ENCODE data around the gene WNT8B.

GRCh38 chr10:100506596-100507356 is 44.0 kb downstream of the WNT8B start:
- TF ChIP-seq CTCF (IDR thresholded peaks at IDR 0.05; ENCODE audit: low read depth, low read length) = no peak
- TF ChIP-seq EZH2phosphoT487 (IDR thresholded peaks at IDR 0.05; ENCODE audit: low read depth) = no peak
